Activated naive CD4-positive, alpha-beta T cell treated with anti-CD3 and anti-CD28 coated beads, Interleukin-2, amount 50 U/mL, for 16 hours (primary cell): ENCODE data around the gene AADAT.
"Not testable (repeated sequence)": the region's sequence is repeated elsewhere in the genome, so short reads cannot be mapped to it uniquely, and the experiment has no call there.

Source experiments
- DNase-seq: peaks from one replicate; pipeline ENCODE4 v3.0.0-alpha.2; 2020

Gene AADAT

DNA sequence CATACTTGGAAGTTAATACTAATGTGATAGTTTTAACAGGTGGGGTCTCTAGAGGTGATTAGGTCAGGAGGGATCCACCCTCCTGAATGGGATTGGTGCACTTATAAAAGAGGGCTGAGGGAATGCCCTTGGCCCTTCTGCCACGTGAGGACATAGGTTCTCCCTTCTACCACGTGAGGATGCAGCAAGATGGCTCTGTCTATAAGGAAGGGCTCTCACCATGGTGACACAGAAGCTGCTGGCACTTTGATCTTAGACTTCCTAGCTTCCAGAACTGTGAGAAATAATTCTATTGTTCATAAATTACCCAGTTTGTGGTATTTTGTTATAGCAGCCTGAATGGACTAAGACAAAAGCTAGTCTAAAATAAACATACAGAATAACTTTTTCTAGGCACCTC lies 1.0 kb downstream of the AADAT start:
- no peak for DNase-seq

DNA sequence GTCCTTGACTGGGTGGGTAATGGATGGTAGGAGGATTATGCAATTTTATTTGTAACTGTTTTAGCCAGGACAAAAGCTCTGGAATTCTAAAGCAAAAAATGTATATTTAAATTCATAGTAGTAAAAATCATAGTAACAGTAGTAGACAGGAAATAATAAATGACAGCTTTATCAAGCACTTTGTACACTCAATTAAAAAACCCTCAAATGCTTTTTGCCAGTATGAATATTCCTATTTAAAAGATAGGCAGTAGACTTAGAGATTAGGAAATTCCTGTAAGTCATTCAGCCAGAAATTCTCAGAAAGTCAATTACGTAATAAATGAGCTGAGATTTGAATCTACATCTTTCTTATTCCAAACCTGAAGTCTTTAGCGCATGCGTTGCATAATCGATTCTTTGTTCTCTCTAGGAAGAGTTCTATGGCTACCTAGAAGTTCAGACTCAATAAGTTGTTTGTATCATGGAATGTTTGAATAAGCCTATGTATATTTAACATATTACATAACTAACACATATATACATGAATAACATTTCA lies 2.5 kb downstream of the AADAT start:
- no peak for DNase-seq

DNA sequence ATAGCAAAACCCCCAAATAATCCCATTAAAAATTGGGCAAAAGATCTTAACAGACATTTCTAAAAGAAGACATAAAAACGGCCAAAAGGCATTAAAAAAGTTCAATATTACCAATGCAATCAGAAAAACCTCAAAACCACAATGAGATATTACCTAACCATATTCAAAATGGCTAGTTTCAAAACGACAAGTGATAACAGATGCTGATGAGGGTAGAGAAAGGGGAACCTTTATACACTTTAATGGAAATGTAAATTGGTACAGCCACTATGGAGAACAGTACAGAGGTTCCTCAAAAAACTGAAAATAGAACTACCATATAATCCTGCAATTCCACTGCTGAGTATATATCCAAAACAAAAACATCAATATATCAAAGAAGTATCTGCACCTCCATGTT lies 6.2 kb downstream of the AADAT start:
- DNase-seq, result no peak

DNA sequence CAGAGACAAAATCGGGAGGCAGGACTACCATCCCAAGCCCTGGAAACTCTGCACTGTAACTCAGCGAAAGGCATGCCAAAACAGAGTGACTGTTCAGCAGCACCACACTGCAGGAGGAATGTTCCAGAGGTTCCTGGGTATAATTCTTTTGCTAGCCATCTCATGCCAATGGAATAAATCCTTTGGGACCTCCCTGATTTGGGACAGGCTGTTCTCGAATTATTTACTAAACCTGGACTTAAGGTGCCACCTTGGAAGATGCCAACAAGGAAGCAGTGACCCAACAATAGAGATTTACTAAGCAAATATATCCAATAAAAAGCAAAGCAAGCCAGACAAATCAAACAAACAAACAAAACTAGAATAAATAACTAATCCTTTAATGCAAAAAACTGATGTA lies 9.3 kb downstream of the AADAT start:
- no peak for DNase-seq

DNA sequence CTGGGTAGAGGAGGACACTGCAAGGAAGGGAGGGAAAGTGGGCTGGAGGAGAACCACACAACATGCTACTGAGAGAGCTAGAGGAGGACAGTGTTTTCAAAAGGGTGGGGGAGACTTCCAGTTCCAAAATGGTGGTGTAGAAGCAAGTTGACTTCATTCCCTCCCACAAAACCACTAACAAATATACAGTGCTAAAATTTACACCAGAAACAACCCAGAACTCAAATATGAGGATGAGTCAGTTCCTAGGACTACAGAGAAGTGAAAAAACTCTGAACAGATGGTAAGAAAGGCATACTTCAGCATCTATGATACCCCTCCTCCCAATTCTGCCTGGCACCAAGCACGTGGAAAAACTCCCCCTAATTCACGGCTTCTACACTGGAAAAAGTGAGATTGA lies 9.8 kb downstream of the AADAT start:
- DNase-seq, result no peak

DNA sequence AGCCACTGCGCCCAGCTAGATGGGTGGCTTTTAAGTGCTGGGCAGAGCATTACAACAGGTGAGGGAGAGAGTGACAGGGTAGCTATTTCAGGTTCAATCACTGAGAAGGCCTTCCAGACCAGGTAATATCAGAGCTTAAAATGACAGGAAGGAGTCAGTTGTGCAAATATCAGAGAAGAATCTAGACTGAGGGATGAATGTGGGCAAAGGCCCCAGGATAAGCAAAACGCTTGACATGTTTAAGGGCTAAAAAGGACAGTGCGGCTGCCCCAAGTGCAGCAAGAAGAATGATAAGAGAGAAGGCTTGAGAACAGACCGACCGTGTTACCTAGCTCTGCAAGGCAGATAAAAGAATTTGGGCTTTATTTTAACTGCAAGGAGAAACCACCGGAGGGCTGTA lies 18.6 kb downstream of the AADAT start:
- DNase-seq, result no peak

DNA sequence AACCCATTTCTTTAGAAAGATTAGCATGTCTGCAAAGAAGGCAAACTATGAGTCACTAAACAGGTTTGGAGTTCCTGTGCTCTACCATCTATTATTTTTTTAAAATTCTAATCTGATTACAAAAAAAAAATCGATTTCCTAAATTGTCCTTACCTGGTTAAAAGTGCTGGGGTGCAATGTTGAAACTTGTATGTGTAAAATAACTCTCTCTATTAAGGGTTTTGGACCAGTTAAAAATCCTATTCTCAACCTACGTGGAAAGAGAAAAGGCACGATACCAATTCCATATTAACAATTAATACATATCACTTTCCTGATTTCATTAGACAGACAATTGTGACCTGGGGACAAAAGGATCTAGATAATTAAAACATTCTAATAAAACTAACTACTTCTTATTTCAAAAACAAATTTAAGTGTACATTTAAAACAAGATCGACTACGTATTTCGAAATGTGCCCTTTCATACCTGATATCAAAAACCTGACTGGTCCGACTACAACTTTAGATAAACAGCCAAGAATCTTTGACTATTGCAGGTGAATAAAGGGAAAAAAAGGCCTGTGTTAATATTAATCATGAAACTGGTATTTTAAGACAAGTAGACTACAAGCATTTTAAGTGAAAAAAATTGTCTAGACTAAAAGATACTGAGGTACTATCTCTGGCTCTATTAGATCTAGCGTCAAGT lies 21.2 kb downstream of the AADAT start:
- no peak for DNase-seq

DNA sequence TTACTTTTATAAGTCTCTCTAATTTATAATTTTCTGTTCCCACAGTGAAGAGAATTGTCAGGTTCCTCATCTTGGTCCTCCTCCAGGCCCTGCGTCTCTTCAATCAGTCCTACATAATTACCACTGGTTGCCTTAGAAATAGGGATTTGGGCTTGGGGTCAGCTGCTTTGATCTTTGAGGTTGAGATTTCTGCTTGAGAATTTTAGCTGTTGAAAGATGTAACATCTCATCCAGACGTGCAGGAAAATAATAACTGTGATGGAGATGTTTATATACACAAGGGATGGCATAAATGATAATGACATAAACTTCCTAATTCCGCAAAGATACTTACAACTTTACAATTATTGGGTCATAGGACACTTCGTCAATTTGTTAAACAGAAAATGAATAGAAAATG lies 30.3 kb downstream of the AADAT start:
- DNase-seq, result no peak

DNA sequence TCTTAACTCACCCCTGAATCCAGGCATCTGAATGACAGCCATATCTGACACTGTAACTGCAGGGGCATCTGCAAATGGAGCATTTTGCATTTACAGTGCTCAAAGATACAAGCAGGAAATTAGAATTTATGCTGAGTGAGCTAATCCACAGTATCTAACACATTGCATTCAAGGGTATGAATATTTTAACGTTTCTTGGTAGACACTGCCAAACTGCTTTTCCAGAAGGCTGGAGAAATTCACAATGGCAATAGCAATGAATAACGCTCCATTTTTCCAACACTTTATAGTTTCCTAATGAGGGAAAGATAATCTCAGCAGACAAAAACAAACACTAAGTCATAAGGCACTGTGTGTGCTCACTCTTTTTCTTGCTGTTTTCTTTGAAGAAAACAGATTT lies 30.9 kb downstream of the AADAT start:
- DNase-seq, result no peak

DNA sequence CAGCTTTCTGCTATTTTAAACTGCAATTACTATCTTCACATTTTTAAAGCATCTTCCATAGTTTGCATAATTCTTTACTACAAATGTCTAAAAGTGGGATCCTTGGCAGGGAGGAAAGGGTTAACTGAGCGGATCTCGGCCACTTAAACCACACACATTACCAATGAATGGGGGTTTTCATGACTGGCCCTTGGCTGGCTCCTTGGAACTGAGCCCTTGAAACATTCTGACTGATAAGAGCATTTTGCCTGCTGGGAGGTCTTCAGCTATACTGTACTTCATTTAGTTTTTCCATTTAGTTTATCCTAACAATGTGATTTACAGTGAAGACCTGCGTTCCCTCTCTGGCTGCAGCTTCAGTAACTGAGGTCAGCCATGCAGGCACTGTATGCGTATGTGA lies 31.9 kb downstream of the AADAT start:
- no peak for DNase-seq

DNA sequence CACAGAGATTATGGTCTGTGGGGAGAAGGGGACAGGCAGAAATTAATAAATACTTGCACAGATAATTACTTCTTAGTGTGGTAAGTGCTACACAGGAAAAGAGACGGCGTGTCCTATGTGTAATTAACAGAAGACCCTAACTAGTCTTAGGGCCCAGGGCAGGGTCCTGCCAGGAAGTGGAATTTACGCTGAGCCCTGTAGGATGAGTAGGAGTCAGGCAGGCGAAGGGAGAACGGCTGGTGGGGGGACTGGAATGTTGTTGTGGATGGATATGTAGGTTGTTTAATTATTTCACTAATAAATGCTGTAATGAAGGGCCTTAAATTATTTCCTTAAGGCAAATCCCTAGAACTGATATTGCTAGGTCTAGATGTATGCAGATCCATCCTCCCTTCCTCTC lies 36.8 kb downstream of the AADAT start:
- DNase-seq, result no peak

DNA sequence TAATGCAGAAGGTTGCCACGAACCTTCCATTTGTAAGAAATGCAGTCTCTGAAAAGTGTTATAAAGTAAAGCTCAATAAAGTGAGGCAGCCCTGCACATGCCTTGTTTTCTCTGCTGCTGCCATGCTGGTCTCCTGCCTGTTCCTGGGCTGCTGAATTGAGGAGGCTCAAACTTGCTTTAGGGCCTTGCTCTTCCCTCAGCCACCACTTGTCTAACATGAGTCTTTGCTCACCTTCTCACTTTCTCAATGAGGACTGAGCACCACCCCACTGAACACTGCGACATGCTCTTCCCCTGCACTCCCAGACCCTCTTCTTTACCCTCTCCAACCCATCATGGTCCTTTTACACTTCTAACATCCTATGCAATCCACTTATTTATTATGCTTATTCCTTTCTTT lies 38.4 kb downstream of the AADAT start:
- no peak for DNase-seq

DNA sequence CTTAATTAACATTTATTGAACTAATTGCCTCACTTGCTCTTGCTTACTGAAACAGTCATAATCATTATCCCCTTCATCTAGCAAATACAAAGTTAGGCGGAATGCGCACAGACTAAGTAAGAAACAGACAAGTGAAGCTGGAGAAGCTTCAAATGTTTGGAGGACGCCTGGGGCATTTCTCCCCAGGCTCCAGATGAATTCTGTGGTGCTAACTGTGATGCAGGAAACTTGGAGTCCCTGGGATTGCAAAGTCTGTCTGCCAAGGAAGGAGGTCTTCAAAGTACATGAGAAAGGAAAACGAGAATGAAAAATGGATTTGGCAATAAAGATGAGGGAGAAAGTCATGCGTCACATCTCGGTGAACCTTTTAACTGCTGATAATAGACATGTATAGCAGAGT lies 40.0 kb downstream of the AADAT start:
- DNase-seq, result no peak

DNA sequence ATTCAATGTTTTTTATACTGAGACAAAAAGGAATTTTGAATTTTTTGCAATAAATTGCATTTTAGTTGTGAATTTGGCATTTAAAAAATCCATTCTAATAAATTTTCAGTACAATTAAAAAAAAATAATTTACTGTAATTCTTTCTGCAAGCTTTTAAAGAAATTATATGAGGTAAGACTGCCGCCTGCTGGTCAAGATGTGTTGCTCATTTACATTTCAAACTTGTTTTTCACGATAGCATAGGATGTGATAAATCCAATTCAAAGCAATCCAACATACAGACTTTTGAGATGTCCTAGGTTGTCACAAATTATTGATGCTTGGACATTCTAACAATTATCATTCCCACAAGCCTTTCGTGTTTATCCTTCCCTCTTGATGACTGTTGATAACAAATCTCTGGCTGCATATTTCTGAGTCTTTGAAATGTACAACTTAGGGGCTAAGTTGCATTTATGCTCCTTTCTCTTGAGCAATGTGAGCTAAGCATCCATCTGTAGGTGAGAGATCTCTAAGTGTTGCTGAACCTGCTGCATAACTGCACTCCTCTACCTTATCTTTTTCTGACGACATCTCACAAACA lies 41.9 kb downstream of the AADAT start:
- peak; percentile 50 for DNase-seq

DNA sequence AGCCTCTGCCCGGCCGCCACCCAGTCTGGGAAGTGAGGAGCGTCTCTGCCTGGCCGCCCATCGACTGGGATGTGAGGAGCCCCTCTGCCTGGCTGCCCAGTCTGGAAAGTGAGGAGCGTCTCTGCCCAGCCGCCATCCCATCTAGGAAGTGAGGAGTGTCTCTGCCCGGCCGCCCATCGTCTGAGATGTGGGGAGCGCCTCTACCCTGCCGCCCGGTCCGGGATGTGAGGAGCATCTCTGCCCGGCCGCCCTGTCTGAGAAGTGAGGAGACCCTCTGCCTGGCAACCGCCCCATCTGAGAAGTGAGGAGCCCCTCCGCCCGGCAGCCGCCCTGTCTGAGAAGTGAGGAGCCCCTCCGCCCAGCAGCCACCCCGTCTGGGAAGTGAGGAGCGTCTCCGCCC lies 43.6 kb downstream of the AADAT start:
- not testable (repeated sequence) for DNase-seq

DNA sequence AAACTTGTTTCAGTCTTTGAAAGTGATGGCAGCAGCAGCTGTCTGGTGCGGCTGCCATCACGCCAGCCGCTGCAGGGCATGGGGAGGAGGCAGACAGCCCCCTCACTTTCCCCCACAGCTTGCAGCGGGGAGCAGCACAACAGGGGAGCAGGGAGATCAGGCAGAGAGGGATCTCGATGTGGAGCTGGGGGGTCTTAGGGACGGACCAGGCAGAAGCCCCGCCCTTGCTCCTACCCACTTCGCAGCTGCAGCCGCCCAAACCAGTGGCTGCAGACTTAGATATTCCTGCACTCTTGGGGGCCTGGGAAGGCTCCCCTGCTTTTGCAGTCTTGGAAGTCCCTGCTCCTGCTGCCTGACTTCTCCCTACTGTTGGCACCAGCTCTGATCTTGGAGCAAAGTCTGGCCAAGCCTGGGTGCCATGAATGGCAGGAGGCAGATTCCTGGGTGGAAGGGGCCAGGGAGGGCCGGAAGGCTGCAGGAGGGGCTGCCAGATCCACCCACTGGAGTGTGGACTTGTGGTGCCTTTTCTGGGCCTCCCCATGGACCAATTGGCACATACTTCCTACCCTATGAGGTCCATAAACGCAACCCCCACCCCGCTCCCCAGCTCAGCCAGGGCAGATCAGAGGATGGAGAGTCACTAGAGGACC lies 49.6 kb downstream of the AADAT start:
- no peak for DNase-seq

DNA sequence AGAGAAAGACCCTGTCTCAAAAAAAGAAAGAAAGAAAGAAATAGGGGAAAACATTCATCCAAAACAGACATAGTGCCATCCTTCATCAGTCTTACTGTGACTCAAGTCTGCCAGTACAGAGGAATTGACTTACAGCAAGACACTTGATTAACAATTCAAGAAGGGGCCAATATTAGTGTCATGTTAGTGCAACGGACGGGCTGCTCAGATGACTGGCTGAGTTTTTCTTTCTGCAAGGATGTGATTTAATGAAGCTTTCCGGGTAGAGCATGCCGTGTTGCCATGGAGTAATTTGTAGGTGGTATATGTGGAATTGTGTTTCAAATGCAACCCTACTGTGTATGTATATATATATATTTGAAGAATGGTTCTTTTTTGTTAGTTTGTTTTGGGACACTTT lies 51.0 kb downstream of the AADAT start:
- no peak for DNase-seq

DNA sequence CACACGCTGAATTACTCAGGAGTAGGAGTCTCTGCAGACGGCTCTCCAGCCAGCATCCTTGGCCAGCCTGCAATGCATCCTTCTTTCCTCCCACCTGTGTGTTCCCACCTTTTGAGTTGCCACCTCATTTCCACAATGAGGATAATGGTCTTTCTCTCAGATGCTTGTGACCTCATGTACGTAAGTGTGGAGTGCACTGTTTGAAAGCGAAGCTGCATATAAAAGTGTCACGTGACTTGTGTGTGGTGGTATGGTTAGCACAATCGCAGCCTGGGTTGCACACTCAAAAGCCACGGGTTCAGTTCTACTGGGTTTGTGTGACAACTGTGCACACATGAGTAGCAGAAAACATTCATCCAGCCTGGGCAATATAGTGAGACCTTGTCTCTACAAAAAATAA lies 51.5 kb downstream of the AADAT start:
- DNase-seq, result no peak

DNA sequence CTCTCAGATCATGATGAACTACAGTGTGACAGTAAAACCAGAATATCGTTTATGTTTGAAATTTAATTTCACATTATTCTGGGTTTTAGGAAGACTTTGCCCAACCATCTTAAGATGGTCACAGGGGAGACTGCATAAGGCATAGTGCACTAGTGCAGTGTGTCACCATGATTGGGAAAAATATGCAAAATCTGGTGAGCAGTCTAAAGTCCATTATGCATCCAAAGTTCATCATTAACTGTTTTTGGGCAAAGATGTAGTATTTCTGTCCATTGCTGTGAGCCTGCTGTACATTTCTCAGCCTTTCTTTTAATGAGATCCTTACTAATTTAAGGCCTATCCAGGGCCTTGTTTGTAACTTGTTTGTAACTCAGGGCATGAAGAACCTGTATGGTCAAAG lies 52.3 kb downstream of the AADAT start:
- DNase-seq, result no peak

DNA sequence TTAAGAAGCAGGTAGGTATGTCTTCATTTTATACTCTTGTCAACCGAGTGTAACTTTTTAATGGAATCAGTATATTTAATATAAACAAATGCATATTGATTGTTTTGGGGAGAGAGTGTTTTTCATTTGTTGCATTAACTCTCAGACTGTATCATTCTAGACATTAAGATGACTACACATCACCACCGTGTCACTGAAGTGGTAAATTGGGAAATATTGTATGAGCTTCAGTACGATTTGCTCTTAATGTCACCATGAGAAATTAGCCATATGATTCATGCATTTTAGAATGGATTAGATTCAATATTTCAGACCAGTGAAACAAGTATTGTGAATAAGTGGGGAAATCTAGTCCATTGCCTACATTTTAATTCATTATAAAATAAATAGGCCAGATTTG lies 53.9 kb downstream of the AADAT start:
- DNase-seq, result no peak

DNA sequence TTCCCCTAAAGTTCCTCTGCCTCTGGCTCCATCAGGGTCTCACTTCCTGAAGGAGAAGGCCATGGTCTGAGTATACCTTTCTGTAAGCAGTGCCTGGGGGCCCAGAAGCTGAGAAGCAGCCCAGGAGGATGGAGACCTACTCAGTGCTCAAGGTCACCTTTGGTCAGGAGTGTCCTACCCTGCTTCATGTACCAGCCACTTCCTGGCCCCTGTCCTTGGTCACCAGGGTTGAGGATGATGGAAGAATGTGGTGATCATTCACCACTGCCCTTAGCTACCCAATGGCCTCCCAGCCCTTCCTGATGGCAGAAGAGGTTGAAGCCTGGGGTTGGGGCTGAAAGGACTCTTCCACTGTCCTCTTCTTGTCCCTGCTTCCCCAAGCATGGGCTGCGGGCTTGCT lies 54.5 kb downstream of the AADAT start:
- DNase-seq, result no peak

DNA sequence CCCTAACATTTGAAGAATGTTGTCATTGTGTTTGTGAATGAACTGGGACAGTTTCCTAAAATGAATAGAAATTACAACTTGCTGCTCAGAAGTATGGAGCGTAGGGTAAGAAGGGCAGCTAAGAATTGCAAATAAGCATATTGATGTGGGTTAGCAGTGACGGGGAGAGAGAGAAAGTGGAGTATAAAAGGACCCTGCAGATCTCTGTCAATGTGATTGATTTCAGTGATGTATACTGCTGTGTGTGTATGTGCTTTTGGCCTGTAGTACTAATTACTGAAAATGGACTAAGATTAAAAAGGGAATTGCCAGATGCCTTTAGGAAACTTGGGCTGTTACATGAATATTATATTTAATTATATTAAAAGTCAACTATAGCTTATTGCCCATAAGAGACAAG lies 55.8 kb downstream of the AADAT start:
- no peak for DNase-seq

DNA sequence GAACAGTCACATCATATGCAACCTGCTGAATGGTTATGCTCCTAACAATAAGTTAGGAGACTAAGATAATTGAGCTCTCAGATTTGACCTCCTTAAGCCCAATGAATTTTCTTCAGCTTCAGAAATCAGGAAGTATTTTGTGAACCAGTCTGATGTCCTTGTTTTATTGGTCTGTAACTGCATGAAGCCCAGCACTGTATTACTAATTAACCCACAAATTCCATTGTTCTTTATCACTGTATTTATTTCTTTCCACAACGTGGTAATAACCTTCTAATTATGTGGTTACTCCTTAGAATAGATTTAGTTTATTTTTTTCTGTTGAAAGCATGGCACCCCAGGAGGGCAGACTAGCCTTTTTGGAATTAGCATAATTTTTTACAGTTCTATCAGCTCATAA lies 59.6 kb downstream of the AADAT start:
- no peak for DNase-seq

DNA sequence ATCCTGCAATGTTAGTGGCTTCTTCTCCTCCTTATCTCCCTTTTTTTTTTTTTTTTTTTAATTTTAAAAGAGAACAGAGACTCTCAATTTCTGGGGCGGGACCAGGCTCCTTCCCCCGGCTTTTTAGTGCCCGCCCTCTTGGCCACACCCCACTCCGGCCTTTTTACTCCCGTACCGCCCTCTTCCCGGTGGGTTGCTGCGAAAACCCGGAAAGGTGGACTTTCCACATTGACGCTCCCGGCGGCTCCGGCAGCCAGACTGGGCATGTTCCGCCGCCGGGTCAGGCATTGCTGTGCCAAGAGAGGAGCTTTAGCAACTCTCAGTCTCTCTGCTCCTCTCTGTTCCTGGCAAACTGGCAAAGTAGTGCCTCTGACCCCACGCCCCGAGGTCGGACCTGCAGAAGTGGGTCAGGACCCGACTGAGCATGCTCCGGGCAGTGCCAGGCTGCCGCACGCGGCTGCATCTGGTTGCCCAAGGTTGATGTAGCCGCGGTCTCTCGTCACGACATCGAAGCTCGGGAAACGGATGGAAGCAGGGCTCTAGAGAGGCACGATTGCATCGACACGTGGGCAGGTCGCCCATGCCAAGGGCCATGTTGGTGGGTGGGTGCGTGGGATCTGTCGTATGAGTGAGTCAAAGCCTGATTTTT lies 62.5 kb downstream of the AADAT start:
- peak; percentile 95 for DNase-seq
